Islet of Langerhans (tissue), 1 donor: ENCODE data around the gene TTC21B.

Experiments used
- FAIRE-seq: peaks from one replicate; lab custom pipeline; 2011; peaks lifted over from hg19 to GRCh38; lab: Jason Lieb, UNC

Gene TTC21B

DNA sequence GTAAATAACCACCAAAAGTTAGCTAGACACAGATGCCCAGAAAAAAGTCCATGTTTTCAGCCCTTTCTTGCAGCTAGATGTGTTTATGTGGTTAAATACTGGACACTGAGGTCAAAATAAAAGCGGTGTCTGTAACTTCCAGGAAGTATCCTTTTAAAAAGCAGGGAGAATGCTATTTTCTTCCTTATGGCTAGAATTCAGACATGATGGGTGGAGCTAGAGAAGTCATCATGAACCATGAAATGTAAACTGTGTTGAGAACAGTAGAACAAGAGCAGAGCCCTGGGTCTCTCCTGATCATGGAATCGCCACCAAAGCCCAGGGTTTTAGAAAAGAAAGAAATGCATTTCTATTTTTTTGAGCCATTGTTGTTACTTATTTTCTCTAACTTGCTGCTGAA is 118.2 kb downstream of the TTC21B start:
- no peak for FAIRE-seq

- FAIRE-seq: no peak
These were observed 120.4 kb downstream of the TTC21B start for GRCh38 chr2:165833156-165833555.

GRCh38 chr2:165827921-165828276 is 125.7 kb downstream of the TTC21B start:
- no peak for FAIRE-seq

DNA sequence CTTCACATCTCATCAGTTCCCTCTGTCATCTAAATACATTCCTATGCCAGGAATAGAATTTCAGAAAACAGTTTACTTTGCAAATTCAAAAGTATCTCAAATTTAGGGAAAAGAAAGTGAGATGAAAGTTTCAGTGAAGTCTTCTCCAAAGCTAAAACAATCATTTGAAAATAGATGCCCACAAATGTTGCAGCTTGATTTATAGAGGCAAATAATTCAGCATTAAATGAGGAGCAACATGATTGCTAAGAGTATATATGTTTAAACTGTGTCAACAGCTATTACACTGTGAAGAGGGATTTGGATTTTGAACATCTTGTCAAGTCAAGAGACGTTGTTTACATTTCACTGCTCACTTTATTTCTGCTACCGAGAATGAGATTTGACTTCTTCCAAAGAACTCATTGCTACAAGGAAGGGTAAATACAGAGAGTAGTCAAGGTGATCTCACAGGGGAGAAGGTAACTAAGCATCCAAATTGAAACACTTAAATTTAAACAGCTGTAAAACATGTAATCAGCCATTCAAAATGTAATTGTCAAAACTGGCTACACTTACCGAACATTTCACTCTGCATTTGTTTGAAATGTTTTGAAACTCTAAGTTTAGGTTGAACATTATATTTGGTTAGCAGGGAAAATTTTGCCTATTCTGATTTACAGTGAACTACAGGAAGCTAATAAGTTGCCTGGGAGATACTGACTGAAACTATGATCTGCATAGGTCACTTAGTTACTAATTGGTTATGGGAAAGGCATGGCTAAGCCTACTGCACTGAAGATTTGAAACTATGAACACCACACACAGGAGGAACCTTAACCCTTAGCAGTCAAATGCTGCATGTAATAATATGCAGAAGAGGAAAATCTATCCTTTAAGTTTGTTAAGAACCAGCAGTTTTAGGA is 126.3 kb downstream of the TTC21B start:
- peak; percentile 99 for FAIRE-seq

GRCh38 chr2:165825041-165825440 is 128.5 kb downstream of the TTC21B start:
- FAIRE-seq: no peak
